Measurements from ENCODE around the gene AP2B1.

Gene AP2B1

DNA sequence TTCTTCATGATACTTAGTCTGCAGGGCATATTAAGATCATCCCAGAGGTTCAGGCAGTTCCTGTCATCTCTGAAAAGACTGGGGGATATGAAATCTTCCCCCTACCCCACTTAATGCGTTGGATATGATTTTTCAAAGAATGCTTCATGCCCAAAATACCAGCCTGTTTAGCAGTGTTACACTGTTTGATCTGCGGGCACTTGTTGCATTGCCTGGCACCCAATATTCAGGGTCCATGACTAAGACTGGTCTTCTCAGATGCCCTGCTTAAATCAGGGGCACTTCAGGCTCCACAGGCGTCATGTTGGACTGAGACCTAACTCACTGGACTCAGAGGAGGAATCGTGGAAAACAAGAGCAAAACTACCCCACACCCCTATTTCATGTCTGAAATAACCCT, 137.9 kb downstream of the AP2B1 start:
- no peak for FAIRE-seq

DNA sequence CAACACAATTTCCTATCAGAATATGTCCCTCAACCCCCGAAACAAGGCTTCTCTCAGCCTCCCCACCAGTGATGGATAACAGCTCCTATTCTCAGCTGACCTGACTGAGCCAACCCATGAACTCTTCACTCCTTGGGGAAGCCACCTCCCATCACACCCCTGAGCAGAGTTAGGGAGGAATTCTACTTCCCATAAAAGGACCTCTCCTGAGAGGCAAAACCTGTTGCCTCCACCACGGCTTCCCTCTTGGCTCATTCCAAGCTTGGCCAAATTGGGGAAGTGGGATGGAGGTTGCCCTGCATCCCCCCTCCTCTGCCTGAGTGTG, 138.6 kb downstream of the AP2B1 start:
- no peak for FAIRE-seq
- DNase-seq (ENCODE audit: extremely low spot score, insufficient read length, low read depth): no peak

More for the DNA sequence above, 137.9 kb downstream of the AP2B1 start:
- no peak for DNase-seq (ENCODE audit: extremely low spot score, insufficient read length, low read depth)

DNA sequence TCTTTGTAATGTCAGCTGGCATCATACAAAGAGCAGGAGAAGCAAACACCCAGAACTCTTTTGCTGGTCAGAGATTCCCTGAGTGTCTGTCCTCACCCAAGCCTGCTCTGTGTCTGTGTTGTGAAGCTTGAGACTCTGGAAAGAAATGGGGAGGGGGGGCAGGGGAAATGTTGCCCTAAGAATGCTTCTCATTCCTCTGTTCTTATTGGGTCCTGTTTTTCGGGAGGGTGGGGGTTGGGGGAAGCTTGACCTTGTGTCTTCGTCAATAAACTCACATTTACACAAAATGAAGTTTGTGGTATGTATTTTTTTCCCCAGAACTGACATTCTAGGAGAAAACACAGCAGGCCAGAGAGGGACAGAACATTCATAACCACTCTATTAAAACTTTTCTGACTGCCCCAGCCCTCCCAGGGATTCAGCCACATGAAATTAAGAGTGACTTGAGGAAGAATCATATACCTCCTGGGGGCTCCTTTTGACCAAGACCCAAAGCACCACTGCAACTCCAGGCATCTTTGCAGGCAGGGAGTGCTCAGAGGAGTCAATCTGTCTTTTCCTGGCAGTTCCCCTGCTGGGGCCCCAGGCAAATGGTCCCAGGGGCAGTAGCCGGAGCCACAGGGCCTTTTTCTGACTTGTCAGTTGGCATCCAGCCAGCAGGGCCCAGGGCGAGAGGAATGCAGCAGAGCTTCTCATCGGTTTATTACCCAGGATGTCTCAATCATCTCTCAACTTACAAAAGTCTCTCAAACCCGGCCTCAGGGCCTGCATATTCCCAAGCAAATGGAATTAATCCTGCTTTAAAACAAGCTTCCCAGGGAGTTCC, 139.2 kb downstream of the AP2B1 start:
- DNase-seq (ENCODE audit: extremely low spot score, insufficient read length, low read depth) (no peak), FAIRE-seq (no peak)

DNA sequence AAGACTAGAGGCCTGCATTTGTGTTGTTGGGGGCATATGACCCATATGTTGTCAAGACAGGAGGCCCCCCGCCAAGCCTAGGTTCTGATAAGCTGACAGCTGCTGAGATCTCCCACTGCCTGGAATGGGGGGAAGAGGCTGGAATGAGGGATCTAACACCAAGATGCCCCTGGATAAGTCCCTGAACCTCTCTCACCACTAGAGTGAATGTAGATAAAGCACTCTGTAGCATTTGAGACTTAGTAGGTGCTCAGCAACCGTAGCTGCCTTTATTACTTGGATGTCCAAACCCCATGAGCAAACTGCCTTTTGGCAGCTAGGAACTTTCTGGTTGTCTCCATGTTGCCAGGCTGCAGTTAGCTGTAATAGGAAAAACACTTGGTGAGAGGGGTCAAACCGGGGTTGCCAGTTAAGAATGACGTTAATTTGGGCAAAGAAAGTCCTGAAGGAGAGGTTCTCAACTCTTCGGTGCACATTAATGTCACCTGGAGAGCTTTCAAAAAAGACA, 139.9 kb downstream of the AP2B1 start:
- FAIRE-seq: no peak
- DNase-seq (ENCODE audit: extremely low spot score, insufficient read length, low read depth): no peak

DNA sequence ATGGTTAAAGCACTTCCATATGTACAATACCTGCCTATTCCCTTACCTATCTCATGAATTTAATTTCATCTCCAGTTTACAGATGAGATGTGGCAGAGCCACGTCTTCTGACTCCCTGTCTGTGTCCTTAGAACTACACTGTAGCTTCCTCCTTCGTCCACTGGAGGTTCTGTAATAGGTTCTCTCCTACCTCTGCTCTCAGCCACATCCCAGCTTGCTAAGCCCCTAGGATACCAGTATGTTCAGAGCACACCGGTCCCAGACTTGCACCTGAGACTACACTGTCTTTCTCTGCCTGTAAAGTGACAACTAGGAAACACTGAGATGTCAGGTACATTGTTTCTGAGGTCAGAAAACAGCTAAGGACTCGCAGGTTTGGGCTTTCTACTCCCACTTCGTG, 140.5 kb downstream of the AP2B1 start:
- DNase-seq (ENCODE audit: extremely low spot score, insufficient read length, low read depth) (no peak), FAIRE-seq (no peak)

DNA sequence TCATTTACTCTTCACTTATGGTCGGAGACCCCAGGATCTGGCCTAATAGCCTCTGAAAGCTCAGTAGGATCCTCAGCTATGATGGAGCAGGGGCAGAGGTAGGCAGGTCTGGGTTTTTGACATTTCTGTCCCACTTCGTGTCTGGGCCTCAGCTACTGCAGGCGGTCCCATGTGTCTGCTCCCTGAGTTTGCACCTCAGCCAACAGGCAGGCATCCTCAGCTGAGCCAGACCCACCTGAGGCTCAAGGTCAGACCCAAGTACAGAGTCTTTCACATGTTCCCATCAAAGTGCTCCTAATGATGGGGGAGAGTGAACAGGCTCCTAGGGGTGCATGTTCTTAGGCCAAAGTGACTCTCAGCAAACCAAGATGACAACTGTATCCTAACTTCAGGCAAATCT, 141.4 kb downstream of the AP2B1 start:
- no peak for FAIRE-seq
- no peak for DNase-seq (ENCODE audit: extremely low spot score, insufficient read length, low read depth)

DNA sequence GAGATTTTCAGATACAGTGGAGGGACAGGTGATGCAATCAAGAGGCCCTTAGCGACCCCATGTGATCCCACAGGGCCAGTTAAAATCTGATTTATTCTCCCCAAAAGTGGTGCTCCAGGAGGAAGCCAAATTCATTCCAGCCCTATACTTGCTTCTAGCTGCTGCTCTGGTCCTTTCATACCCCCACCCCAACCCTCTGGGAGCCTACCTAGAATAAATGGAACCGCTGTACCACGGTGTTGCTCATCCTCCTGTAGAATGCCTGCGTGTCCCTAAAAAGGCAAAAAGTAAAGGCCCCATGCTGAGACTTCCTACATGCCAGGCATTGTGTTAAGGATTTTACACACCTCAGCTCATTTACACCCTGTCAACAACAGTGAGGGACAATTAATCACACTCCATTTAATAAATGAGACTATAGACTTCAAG, 142.3 kb downstream of the AP2B1 start:
- FAIRE-seq (no peak), DNase-seq (ENCODE audit: extremely low spot score, insufficient read length, low read depth) (no peak)

DNA sequence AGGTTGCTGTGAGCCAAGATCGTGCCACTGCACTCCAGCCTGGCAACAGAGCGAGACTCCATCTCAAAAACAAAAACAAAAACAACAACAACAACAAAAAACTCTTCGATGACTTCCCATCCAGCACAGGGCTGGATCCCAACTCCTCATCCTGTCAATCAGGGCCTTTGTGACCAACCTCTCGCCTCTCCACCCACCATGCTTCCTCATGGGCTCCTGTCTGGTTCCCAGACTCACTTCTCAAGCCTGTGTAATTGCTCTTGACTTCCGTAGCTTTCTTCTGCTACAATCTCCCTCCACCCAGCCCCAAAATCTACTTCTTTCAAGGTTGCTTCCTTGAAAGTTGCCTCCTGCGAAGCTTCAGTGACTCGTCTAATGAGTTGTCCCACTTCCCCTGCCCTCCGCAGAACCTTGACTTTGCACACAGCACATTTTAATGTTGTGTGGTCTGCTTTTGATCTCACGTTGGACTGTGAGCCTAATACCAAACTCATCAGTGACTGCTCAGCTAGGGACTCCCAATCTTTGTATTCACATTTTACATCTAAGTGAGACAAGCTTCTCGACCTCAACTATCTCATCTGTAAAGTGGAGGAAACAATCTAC, 143.4 kb downstream of the AP2B1 start:
- no peak for DNase-seq (ENCODE audit: extremely low spot score, insufficient read length, low read depth)
- no peak for FAIRE-seq

DNA sequence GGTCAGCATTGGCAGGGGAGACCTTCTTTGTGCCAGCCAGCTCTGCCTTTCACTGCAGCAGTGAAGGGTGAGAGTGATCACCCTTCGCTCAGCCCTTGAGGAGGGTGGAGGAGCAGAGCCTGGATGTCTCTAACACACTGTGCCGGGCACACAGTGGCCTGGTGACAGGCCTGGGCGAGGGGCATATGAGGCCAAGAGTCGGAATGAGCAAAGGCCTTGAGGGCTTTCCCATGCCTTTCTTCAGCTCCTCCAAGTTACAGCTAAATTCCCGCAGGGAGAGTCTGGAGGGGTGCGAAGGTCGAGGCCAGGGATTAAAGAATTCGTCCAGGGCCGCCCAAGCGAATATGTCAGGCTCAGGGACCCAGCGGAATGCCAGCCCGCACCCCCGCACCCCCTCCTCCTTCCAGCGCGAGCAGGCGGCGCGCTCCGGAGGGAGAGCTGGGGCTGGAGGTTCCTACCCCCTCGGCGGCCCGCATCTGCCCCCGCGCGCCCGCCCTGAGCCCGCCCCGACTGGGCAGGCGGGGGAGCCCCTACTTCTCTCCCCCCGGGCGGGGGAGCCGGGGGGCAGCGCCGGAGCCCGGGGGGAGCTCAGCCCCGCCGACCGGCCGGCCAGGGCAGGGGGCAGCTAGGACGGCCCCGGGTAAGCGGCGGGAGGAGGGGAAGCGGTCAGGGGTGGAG, 144.3 kb downstream of the AP2B1 start, which contains the start of gene RASL10B:
TSS of gene RASL10B (plus strand) at position 401 of the 678 bp plus-strand sequence. CDS start 3,546 bp downstream, outside the sequence.
- no peak for FAIRE-seq
- DNase-seq (ENCODE audit: extremely low spot score, insufficient read length, low read depth): no peak

DNA sequence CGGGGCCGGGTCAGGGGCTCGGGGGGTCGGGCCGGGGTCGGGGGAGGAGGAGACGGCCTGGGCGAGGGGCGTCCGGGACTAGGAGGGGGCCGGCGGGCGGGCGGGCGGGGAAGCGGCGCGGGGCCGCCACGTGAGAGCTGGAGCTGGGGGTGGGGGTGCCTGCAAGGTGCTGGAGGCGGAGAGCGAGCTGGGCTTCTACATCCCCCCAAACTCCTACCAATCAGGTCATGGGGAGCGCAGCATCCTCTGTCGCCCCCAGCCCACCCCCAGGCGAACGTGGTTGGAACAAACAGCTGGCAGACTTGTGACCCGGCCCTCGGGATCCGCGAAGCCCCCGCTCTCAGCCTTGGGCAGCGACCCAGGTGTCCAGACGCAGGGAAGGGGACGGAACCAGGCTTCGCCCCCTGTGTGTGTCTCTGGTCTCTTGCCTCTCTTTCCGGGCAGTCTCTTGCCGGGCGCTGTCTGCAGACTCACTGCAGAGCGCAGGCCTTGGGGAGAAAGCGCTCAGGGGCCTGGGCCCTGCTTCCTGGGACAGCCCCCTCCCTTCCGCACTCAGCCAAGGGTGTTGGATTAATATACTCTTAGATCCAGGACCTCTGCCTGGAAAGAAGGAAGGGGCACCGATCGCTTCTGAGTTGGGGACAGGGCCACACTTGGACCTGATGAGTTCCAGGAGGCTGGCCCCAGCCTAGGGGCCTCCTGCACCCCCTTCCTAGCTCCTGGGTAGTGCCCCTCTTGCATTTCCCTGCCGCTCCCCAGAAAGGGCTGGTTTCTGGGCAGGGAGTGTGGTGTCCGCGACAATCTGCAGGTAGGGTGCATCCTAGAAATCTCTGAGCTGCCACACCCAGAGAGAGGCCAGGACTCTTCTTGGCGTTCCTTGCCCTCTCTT, 145.0 kb downstream of the AP2B1 start:
- FAIRE-seq: no peak
- DNase-seq (ENCODE audit: extremely low spot score, insufficient read length, low read depth): no peak

DNA sequence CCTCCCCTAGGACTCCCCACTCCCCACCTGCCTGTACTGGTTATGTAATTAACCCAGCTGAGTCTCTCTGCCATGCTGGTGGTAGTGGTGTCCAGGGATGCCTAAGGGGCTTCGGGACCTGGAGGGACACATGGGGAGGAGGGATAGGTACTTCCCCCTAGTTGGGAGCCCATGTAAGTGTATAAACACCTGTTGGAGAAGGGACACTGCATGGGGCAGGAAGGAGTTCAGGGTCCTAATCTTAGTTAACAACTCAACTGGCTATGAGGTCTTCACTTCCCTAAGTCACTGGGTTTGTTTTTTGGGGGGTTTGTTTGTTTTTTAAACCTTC, 145.6 kb downstream of the AP2B1 start:
- FAIRE-seq (no peak), DNase-seq (ENCODE audit: extremely low spot score, insufficient read length, low read depth) (no peak)

DNA sequence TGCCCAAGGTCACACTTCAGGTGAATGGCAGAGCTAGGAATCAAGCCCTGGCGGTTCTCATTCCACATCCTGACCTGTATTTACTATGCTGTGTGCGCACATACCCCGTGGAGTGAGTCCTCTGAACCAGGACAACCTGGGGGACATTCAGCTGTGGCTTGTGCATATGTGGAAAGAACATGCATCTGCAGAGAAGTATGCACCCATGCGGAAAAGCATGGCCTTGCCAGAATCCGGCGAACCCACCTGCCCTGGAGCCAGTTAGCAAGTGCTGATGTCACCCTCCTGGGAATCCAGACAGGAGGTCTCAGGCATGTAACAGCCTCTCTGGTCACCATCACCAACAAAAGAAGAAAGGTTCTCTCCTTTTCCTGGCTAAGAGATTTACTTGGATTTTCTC, 146.2 kb downstream of the AP2B1 start:
- no peak for FAIRE-seq
- no peak for DNase-seq (ENCODE audit: extremely low spot score, insufficient read length, low read depth)

DNA sequence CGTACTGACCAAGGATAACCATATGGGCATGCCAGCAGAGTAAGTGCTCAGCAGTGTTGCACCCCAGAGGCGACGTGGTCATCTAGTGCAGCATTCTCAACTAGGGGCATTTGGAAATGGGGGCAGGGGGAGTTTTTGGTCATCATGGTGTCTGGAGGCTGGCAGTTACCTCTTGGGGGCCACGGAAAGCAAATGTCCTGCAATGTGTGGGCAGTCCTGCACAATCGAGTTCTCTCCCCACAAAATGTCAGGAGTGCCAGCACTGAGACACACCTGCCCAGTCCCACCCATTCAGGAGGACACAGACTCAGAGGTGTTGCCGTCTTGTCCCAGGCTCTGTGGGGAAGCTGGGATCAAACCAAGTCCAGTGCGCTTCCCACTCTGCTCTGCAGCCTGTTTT, 147.3 kb downstream of the AP2B1 start:
- DNase-seq (ENCODE audit: extremely low spot score, insufficient read length, low read depth) (no peak), FAIRE-seq (no peak)

DNA sequence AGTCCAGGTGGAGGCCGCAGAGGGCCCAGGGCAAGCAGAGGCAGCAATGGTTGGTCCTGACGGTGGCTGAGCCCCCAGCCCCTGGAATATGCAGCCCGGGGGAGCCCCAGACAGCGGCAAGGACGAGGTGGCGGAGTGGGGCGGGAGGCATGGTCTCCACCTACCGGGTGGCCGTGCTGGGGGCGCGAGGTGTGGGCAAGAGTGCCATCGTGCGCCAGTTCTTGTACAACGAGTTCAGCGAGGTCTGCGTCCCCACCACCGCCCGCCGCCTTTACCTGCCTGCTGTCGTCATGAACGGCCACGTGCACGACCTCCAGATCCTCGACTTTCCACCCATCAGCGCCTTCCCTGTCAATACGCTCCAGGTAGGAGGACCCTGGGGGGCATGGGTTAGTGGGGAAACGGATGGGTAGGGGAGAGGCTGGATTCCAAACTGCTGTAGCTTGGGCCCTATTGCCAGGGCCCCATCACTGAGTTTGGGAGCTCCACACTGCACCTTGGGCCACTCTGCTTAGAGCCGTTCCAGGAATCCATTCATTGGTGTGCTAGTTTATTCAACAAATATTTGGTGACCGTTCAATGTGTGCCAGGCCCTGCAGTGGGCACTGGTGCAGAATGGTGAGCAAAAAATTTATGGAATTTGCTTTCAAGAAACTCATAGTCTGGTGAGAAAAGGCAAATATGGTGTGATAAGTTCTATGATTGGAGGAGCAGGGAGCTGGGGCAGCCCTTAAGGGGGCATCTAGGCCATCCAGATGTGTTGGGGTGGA, 148.1 kb downstream of the AP2B1 start:
- FAIRE-seq: no peak
- DNase-seq (ENCODE audit: extremely low spot score, insufficient read length, low read depth): no peak

DNA sequence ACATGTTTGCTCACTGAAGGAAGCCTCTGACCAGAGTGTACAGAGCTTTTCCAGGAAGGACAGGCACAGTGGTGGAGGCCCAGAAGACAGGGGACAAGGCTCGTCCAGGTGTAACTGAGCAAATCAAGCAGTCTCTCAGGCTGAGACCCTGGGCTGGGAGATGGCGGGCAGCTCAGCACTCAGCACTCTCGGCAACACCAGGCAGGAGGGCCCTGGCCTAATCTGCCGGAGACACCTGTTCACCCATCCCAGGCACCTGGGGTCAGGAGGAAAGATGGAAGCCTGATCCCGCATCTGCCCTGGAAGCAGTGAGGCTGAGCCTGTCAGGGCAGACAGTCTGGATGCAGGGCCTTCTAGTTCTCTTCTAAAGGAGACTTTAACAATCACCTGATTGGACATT, 149.1 kb downstream of the AP2B1 start:
- no peak for DNase-seq (ENCODE audit: extremely low spot score, insufficient read length, low read depth)
- FAIRE-seq: no peak

DNA sequence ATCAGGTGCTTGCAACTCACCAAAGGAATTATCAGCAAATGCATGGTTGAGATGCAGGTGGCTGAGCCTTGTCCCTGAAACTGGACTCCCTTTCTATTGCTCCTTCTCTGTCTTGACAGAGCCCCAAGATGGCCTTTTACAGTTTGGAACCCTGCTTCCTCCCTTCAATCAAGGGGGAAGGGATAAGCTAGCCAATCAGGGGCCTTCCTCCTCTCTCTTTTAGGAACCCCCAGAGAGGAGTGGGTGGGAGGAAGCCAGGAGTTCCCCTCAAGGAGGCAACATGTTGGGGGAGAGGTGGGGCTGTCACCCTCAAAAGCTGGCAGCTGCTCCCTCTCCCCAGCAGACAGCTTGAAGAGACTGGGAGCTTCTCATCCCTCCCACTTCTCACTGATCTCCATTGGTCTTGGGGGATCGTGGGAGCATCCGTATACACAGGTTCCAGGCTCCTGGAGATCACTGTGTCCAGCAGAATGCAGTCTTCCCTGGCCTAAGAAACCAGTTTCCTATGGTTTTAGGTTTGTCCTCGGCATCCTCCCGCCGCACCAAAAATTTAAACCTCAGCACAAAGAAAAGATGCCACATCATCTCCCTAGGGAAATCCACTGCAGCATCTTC, 151.5 kb downstream of the AP2B1 start:
- FAIRE-seq: no peak
- no peak for DNase-seq (ENCODE audit: extremely low spot score, insufficient read length, low read depth)

DNA sequence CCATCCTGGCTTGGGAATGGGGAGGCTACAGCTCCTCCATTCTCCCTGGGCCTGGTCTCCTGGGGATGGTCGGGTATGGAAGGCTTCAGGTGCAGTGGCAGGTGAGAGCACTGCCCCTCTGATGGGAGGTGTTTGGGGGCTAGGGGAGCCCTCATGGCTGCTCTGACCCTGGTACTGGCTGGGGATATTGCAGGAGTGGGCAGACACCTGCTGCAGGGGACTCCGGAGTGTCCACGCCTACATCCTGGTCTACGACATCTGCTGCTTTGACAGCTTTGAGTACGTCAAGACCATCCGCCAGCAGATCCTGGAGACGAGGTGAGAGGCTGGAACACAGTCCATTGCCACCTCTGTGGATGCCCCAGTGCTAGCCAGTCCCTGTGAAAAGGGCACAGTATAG, 153.1 kb downstream of the AP2B1 start:
- FAIRE-seq: no peak
- no peak for DNase-seq (ENCODE audit: extremely low spot score, insufficient read length, low read depth)

DNA sequence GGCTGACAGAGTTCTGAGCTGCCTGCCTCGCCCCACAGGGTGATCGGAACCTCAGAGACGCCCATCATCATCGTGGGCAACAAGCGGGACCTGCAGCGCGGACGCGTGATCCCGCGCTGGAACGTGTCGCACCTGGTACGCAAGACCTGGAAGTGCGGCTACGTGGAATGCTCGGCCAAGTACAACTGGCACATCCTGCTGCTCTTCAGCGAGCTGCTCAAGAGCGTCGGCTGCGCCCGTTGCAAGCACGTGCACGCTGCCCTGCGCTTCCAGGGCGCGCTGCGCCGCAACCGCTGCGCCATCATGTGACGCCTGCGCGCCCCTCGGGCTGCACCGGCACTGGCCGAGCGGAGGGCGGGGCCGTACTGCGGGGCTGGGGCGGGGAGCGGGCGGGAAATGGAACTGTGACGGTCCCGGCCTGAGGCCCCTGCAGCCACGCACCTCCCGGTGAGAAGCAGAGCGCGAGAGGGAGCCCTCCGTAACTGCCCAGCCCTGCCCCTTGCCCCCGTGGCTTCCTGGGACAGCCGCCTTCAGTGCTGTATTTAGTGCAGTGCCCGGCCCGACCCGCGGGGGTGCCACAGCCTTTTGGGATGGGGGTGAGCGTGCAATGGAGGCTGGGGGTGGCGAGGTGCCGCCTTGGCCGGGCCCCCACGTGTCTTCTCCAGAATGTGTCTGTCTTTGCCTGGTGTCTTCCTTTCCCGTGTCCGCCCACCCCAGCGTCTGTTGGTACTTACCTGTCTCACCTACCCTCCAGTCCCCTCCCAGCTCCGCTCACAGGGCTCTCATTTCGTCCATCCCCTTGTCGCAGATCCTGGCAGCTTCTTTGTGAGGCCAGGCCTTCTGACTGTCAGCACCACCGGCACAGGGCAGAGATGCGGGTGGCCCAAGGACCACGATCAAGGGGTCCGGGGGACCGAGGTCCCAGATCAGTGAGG, 154.1 kb downstream of the AP2B1 start:
- DNase-seq (ENCODE audit: extremely low spot score, insufficient read length, low read depth) (no peak), FAIRE-seq (no peak)
